Prostate gland (tissue), 2 donors: ENCODE results near the gene PDE4D. TPM values are rescaled to one million over a fixed set of nuclear protein-coding genes. Genes with fewer than 3 reads are reported as not detected.

ENCODE experiments used
- DNase-seq: peaks from one replicate; pipeline ENCODE4 v3.0.0-alpha.2; 2019; ENCODE audit warnings: low spot score
- H3K27ac ChIP-seq, 2 donors: fragments of 200-600 bp; sonication (generic); 2 replicates each; pipeline ENCODE4 v1.5.1; 2017 to 2019
- H3K27me3 ChIP-seq: fragments of 200-600 bp; sonication (generic); replicated peaks from 2 replicates; pipeline ENCODE4 v1.5.1; 2019; ENCODE audit not compliant: insufficient read depth
- H3K36me3 ChIP-seq, 2 donors: fragments of 200-600 bp; sonication (generic); 1 replicate in 1 of 2; 2 replicates in 1 of 2; pipeline versions ENCODE4 v1.5.1 to v1.8.1; 2017 to 2019
- H3K4me1 ChIP-seq: fragments of 200-600 bp; sonication (generic); replicated peaks from 2 replicates; pipeline ENCODE4 v1.5.1; 2019
- H3K4me3 ChIP-seq, 2 donors: fragments of 200-600 bp; sonication (generic); 2 replicates each; pipeline ENCODE4 v1.5.1; 2017 to 2019
- H3K9me3 ChIP-seq: fragments of 200-600 bp; sonication (generic); 2 replicates; pipeline ENCODE4 v1.5.1; 2017
- CTCF ChIP-seq, 4 experiments: fragments of 200-600 bp in 2 of 4; fragments of 450-650 bp in 2 of 4; sonication (generic) in 2 of 4; IDR thresholded peaks; 1 replicate in 3 of 4; 2 replicates in 1 of 4; pipeline ENCODE4 v1.5.1; 2016 to 2019; ENCODE audit warnings: antibody characterized with exemption in 4 of 4, mild to moderate bottlenecking in 2 of 4, moderate library complexity in 2 of 4
- POLR2A ChIP-seq: fragments of 450-650 bp; IDR thresholded peaks from one replicate; pipeline ENCODE4 v1.6.1; 2016; ENCODE audit warnings: antibody characterized with exemption, mild to moderate bottlenecking
- POLR2AphosphoS5 ChIP-seq: sonication (generic); formaldehyde crosslinking; IDR thresholded peaks from one replicate; pipeline ENCODE4 v1.6.1; 2017; ENCODE audit warnings: antibody characterized with exemption
- WGBS: methylation state at CpG from one replicate; pipeline ENCODE4 v1.1.5; 2018; 5-methylcytosine and 5-hydroxymethylcytosine counted together
- intact Hi-C: fragments of 100-400 bp; cut with DNase I; formaldehyde crosslinking; loops from one replicate; pipeline ENCODE4 v1.14.2; 2022
- total RNA-seq, 2 donors: library from RNA; depleted of rRNA; stranded (reverse); fragments of >200 nt; gene quantifications; one replicate each; pipeline ENCODE4 v1.1.0, GENCODE V29; 2016

PDE4D gene
- total RNA-seq, 2 donors from 2014 or later: 64.2 to 75.6 TPM

- Histone ChIP-seq H3K27ac (no peak overlapping the region), H3K4me3 (no peak overlapping the region), H3K36me3 (no peaks in the 10 kb centered on the region), H3K4me1 (no peaks in the 10 kb centered on the region), H3K9me3 (no peaks in the 10 kb centered on the region), H3K27me3 (no peaks in the 10 kb centered on the region)
- intact Hi-C loops: no loop called here
- DNase-seq: no peak
- TF ChIP-seq POLR2A: no peak
- no peak for TF ChIP-seq POLR2AphosphoS5
- TF ChIP-seq CTCF (IDR thresholded peaks at IDR 0.05): no peak
- WGBS: 99% methylated on average over 5 of the region's 6 CpGs
Observed at GRCh38 chr5:59713498-59713844, 180.1 kb downstream of the PDE4D start.

GRCh38 chr5:59712836-59713497 is 180.6 kb downstream of the PDE4D start:
- Histone ChIP-seq H3K4me1 (no peaks in the 10 kb centered on the region), H3K36me3 (no peaks in the 10 kb centered on the region), H3K9me3 (no peaks in the 10 kb centered on the region), H3K4me3 (no peak overlapping the region), H3K27ac (no peak overlapping the region), H3K27me3 (no peaks in the 10 kb centered on the region)
- TF ChIP-seq CTCF (IDR thresholded peaks at IDR 0.05): no peak
- no peak for TF ChIP-seq POLR2A
- TF ChIP-seq POLR2AphosphoS5: no peak
- no peak for DNase-seq
- intact Hi-C loops: no loop called here
- WGBS: 97% methylated on average over 6 of the region's 6 CpGs

GRCh38 chr5:59711310-59711709 is 182.2 kb downstream of the PDE4D start:
- Histone ChIP-seq H3K9me3 (no peaks in the 10 kb centered on the region), H3K36me3 (no peaks in the 10 kb centered on the region), H3K27ac (no peak overlapping the region), H3K4me3 (no peak overlapping the region), H3K4me1 (no peaks in the 10 kb centered on the region), H3K27me3 (no peaks in the 10 kb centered on the region)
- TF ChIP-seq CTCF (IDR thresholded peaks at IDR 0.05) (no peak), POLR2AphosphoS5 (no peak), POLR2A (no peak)
- 64% methylated on average over 1 of the region's 1 CpG for WGBS
- DNase-seq: no peak
- intact Hi-C loops: no loop called here

- no peaks in the 10 kb centered on the region for H3K9me3 ChIP-seq
- TF ChIP-seq CTCF (IDR thresholded peaks at IDR 0.05) (no peak), POLR2A (no peak), POLR2AphosphoS5 (no peak)
- peak; percentile 39 for DNase-seq
- H3K4me3 ChIP-seq: no peak overlapping the region
- intact Hi-C loops: no loop called here
- H3K4me1 ChIP-seq: no peaks in the 10 kb centered on the region
- H3K36me3 ChIP-seq: no peaks in the 10 kb centered on the region
- WGBS: 13% methylated on average over 2 of the region's 2 CpGs
- no peak overlapping the region for H3K27ac ChIP-seq
- H3K27me3 ChIP-seq: no peaks in the 10 kb centered on the region
Observed at GRCh38 chr5:59709846-59710245, 183.7 kb downstream of the PDE4D start.

- DNase-seq: no peak
- H3K27ac ChIP-seq: no peak overlapping the region
Observed at GRCh38 chr5:59709346-59709821, 184.1 kb downstream of the PDE4D start.

More at GRCh38 chr5:59709346-59709821, 184.1 kb downstream of the PDE4D start:
- intact Hi-C loops: no loop called here
- 39% methylated on average over 4 of the region's 4 CpGs for WGBS
- TF ChIP-seq POLR2AphosphoS5 (no peak), CTCF (IDR thresholded peaks at IDR 0.05) (no peak), POLR2A (no peak)
- H3K36me3 ChIP-seq: no peaks in the 10 kb centered on the region
- no peaks in the 10 kb centered on the region for H3K9me3 ChIP-seq
- no peaks in the 10 kb centered on the region for H3K4me1 ChIP-seq
- no peak overlapping the region for H3K4me3 ChIP-seq
- H3K27me3 ChIP-seq: no peaks in the 10 kb centered on the region
